Measurements from ENCODE around the gene NEB.
"Not testable (repeated sequence)": the region's sequence is repeated elsewhere in the genome, so short reads cannot be mapped to it uniquely, and the experiment has no call there.

The NEB gene

GRCh38 chr2:151609705-151610104 lies 124.6 kb downstream of the NEB start:
- no peak overlapping the region for H3K4me3 Mint-ChIP-seq
- DNase-seq (no peak), ATAC-seq (no peak)
- H3K27me3 Mint-ChIP-seq: no peaks in the 10 kb centered on the region
- no peaks in the 10 kb centered on the region for H3K9me3 Mint-ChIP-seq
- no peaks in the 10 kb centered on the region for H3K36me3 Mint-ChIP-seq (ENCODE audit: low read depth)
- H3K4me1 Mint-ChIP-seq: peaks cover 5% of the 10 kb centered on the region
- no peak overlapping the region for H3K27ac Mint-ChIP-seq

GRCh38 chr2:151607459-151608424 lies 126.5 kb downstream of the NEB start:
- H3K36me3 Mint-ChIP-seq (ENCODE audit: low read depth); H3K4me1 Mint-ChIP-seq; H3K4me3 Mint-ChIP-seq; ATAC-seq; H3K27me3 Mint-ChIP-seq; H3K9me3 Mint-ChIP-seq; H3K27ac Mint-ChIP-seq; DNase-seq: not testable (repeated sequence)

GRCh38 chr2:151603530-151603929 lies 130.7 kb downstream of the NEB start:
- not testable (repeated sequence) for H3K36me3 Mint-ChIP-seq (ENCODE audit: low read depth); H3K4me3 Mint-ChIP-seq; H3K27ac Mint-ChIP-seq; H3K9me3 Mint-ChIP-seq; ATAC-seq; H3K4me1 Mint-ChIP-seq; DNase-seq; H3K27me3 Mint-ChIP-seq

GRCh38 chr2:151602402-151602801 lies 131.9 kb downstream of the NEB start:
- H3K9me3 Mint-ChIP-seq; DNase-seq; H3K4me3 Mint-ChIP-seq; H3K27me3 Mint-ChIP-seq; H3K36me3 Mint-ChIP-seq (ENCODE audit: low read depth); H3K4me1 Mint-ChIP-seq; H3K27ac Mint-ChIP-seq; ATAC-seq: not testable (repeated sequence)

- not testable (repeated sequence) for H3K27me3 Mint-ChIP-seq; ATAC-seq; H3K27ac Mint-ChIP-seq; H3K4me1 Mint-ChIP-seq; H3K36me3 Mint-ChIP-seq (ENCODE audit: low read depth); H3K9me3 Mint-ChIP-seq; DNase-seq; H3K4me3 Mint-ChIP-seq
These were observed 132.5 kb downstream of the NEB start for GRCh38 chr2:151601803-151602202.

- ATAC-seq; H3K27ac Mint-ChIP-seq; H3K27me3 Mint-ChIP-seq; H3K4me1 Mint-ChIP-seq; H3K36me3 Mint-ChIP-seq (ENCODE audit: low read depth); DNase-seq; H3K4me3 Mint-ChIP-seq; H3K9me3 Mint-ChIP-seq: not testable (repeated sequence)
These were observed 137.2 kb downstream of the NEB start for GRCh38 chr2:151596903-151597608.

GRCh38 chr2:151591908-151592255 lies 142.4 kb downstream of the NEB start:
- not testable (repeated sequence) for H3K4me1 Mint-ChIP-seq; H3K27ac Mint-ChIP-seq; H3K36me3 Mint-ChIP-seq (ENCODE audit: low read depth); H3K27me3 Mint-ChIP-seq; H3K9me3 Mint-ChIP-seq; DNase-seq; ATAC-seq; H3K4me3 Mint-ChIP-seq

- ATAC-seq; DNase-seq; H3K4me3 Mint-ChIP-seq; H3K27ac Mint-ChIP-seq; H3K36me3 Mint-ChIP-seq (ENCODE audit: low read depth); H3K9me3 Mint-ChIP-seq; H3K27me3 Mint-ChIP-seq; H3K4me1 Mint-ChIP-seq: not testable (repeated sequence)
These were observed 142.9 kb downstream of the NEB start for GRCh38 chr2:151591250-151591907.

- H3K27me3 Mint-ChIP-seq; DNase-seq; H3K9me3 Mint-ChIP-seq; H3K4me3 Mint-ChIP-seq; H3K27ac Mint-ChIP-seq; H3K36me3 Mint-ChIP-seq (ENCODE audit: low read depth); H3K4me1 Mint-ChIP-seq; ATAC-seq: not testable (repeated sequence)
These were observed 153.0 kb downstream of the NEB start for GRCh38 chr2:151581300-151581699.

- DNase-seq; H3K36me3 Mint-ChIP-seq (ENCODE audit: low read depth); H3K27me3 Mint-ChIP-seq; ATAC-seq; H3K9me3 Mint-ChIP-seq; H3K4me1 Mint-ChIP-seq; H3K27ac Mint-ChIP-seq; H3K4me3 Mint-ChIP-seq: not testable (repeated sequence)
These were observed 153.6 kb downstream of the NEB start for GRCh38 chr2:151580697-151581096.

GRCh38 chr2:151577116-151577515 lies 157.2 kb downstream of the NEB start:
- H3K27me3 Mint-ChIP-seq: no peaks in the 10 kb centered on the region
- DNase-seq (no peak), ATAC-seq (no peak)
- no peaks in the 10 kb centered on the region for H3K9me3 Mint-ChIP-seq
- no peaks in the 10 kb centered on the region for H3K4me1 Mint-ChIP-seq
- no peaks in the 10 kb centered on the region for H3K36me3 Mint-ChIP-seq (ENCODE audit: low read depth)
- no peak overlapping the region for H3K4me3 Mint-ChIP-seq
- no peak overlapping the region for H3K27ac Mint-ChIP-seq

- H3K4me3 Mint-ChIP-seq: no peak overlapping the region
- no peaks in the 10 kb centered on the region for H3K27me3 Mint-ChIP-seq
- no peaks in the 10 kb centered on the region for H3K4me1 Mint-ChIP-seq
- H3K27ac Mint-ChIP-seq: no peak overlapping the region
- H3K36me3 Mint-ChIP-seq (ENCODE audit: low read depth): no peaks in the 10 kb centered on the region
- no peaks in the 10 kb centered on the region for H3K9me3 Mint-ChIP-seq
- DNase-seq (no peak), ATAC-seq (no peak)
These were observed 158.2 kb downstream of the NEB start for GRCh38 chr2:151576080-151576479.

GRCh38 chr2:151575338-151575737 lies 158.9 kb downstream of the NEB start:
- ATAC-seq (no peak), DNase-seq (no peak)
- Mint-ChIP-seq H3K27ac (no peak overlapping the region), H3K4me1 (no peaks in the 10 kb centered on the region), H3K36me3 (ENCODE audit: low read depth) (no peaks in the 10 kb centered on the region), H3K4me3 (no peak overlapping the region), H3K9me3 (no peaks in the 10 kb centered on the region), H3K27me3 (no peaks in the 10 kb centered on the region)

- no peaks in the 10 kb centered on the region for H3K9me3 Mint-ChIP-seq
- ATAC-seq (no peak), DNase-seq (no peak)
- H3K27ac Mint-ChIP-seq: no peak overlapping the region
- no peaks in the 10 kb centered on the region for H3K36me3 Mint-ChIP-seq (ENCODE audit: low read depth)
- H3K4me1 Mint-ChIP-seq: no peaks in the 10 kb centered on the region
- no peaks in the 10 kb centered on the region for H3K27me3 Mint-ChIP-seq
- H3K4me3 Mint-ChIP-seq: no peak overlapping the region
These were observed 164.1 kb downstream of the NEB start for GRCh38 chr2:151570191-151570590.

- Mint-ChIP-seq H3K4me1 (no peaks in the 10 kb centered on the region), H3K36me3 (ENCODE audit: low read depth) (no peaks in the 10 kb centered on the region), H3K27ac (no peak overlapping the region), H3K4me3 (no peak overlapping the region), H3K27me3 (no peaks in the 10 kb centered on the region), H3K9me3 (no peaks in the 10 kb centered on the region)
- DNase-seq (no peak), ATAC-seq (no peak)
These were observed 165.1 kb downstream of the NEB start for GRCh38 chr2:151569167-151569566.

All from activated naive CD8-positive, alpha-beta T cell treated with anti-CD3 and anti-CD28 coated beads, Interleukin-2, amount 50 U/mL, for 24 hours (primary cell).